HG03460 (cell line): ENCODE measurements around the gene BOK.
"Not testable (repeated sequence)": the region's sequence is repeated elsewhere in the genome, so short reads cannot be mapped to it uniquely, and the experiment has no call there.

ENCODE experiments used
- ATAC-seq: cut with Tn5 transposase; IDR thresholded peaks from one replicate; pipeline ENCODE4 v1.9.1; 2021; ENCODE audit not compliant: unreplicated experiment

The BOK gene

GRCh38 chr2:241555711-241556110, 2.8 kb upstream of the BOK start:
- ATAC-seq = no peak

- ATAC-seq = no peak
These were observed 1.8 kb upstream of the BOK start for GRCh38 chr2:241556746-241557145.

GRCh38 chr2:241559323-241560161, 997 bp downstream of the BOK start:
- ATAC-seq = no peak

GRCh38 chr2:241560162-241560882, 1.8 kb downstream of the BOK start:
- no peak for ATAC-seq

GRCh38 chr2:241560883-241561474, 2.4 kb downstream of the BOK start:
- ATAC-seq = no peak

- no peak for ATAC-seq
These were observed 3.3 kb downstream of the BOK start for GRCh38 chr2:241561832-241562231.

GRCh38 chr2:241562269-241562891, 3.8 kb downstream of the BOK start:
- ATAC-seq = no peak

- no peak for ATAC-seq
These were observed 4.5 kb downstream of the BOK start for GRCh38 chr2:241563031-241563507.

GRCh38 chr2:241563571-241563980, 5.0 kb downstream of the BOK start:
- no peak for ATAC-seq

- no peak for ATAC-seq
These were observed 5.5 kb downstream of the BOK start for GRCh38 chr2:241563981-241564595.

GRCh38 chr2:241564596-241565410, 6.3 kb downstream of the BOK start:
- no peak for ATAC-seq

GRCh38 chr2:241565411-241565810, 6.9 kb downstream of the BOK start:
- ATAC-seq = no peak

GRCh38 chr2:241566021-241566420, 7.5 kb downstream of the BOK start:
- ATAC-seq = not testable (repeated sequence)

GRCh38 chr2:241566468-241566867, 7.9 kb downstream of the BOK start:
- ATAC-seq = no peak

- not testable (repeated sequence) for ATAC-seq
These were observed 8.7 kb downstream of the BOK start for GRCh38 chr2:241567266-241567665.

- ATAC-seq = no peak
These were observed 9.2 kb downstream of the BOK start for GRCh38 chr2:241567776-241568175.

GRCh38 chr2:241568726-241569125, 10.2 kb downstream of the BOK start:
- ATAC-seq = no peak

- ATAC-seq = no peak
These were observed 11.3 kb downstream of the BOK start for GRCh38 chr2:241569831-241570281.

- no peak for ATAC-seq
These were observed 12.5 kb downstream of the BOK start for GRCh38 chr2:241570961-241571581.
